Transverse colon (tissue), 4 donors: Measurements from ENCODE around the gene GNA12. TPM values are rescaled to one million over a fixed set of nuclear protein-coding genes. Genes with fewer than 3 reads are reported as not detected.

Source experiments
- DNase-seq: peaks from one replicate; pipeline ENCODE4 v3.0.0-alpha.2; 2019
- H3K27ac ChIP-seq, 4 donors: fragments of 200-600 bp; sonication (generic); 2 replicates each; pipeline ENCODE4 v1.5.1; 2016 to 2018; ENCODE audit warnings: inconsistent platforms in 4 of 4
- H3K27me3 ChIP-seq: fragments of 200-600 bp; sonication (generic); 2 replicates; pipeline ENCODE4 v1.5.1; 2017; ENCODE audit warnings: inconsistent platforms
- H3K36me3 ChIP-seq, 4 donors: fragments of 200-600 bp; sonication (generic); 2 replicates each; pipeline ENCODE4 v1.5.1; 2017 to 2019; ENCODE audit warnings: inconsistent platforms in 4 of 4
- H3K4me1 ChIP-seq, 4 donors: fragments of 200-600 bp; sonication (generic); 2 replicates each; pipeline ENCODE4 v1.5.1; 2017 to 2020; ENCODE audit warnings: inconsistent platforms in 4 of 4
- H3K4me3 ChIP-seq, 4 donors: fragments of 200-600 bp; sonication (generic); 1 replicate in 1 of 4; 2 replicates in 3 of 4; pipeline versions ENCODE4 v1.5.1 to v1.6.1; 2017 to 2019; ENCODE audit warnings: inconsistent platforms in 4 of 4
- H3K9me3 ChIP-seq, 2 donors: fragments of 200-600 bp; sonication (generic); 2 replicates each; pipeline ENCODE4 v1.5.1; 2017 to 2019; ENCODE audit warnings: inconsistent platforms in 2 of 2
- EP300 ChIP-seq: sonication (generic); formaldehyde crosslinking; IDR thresholded peaks from one replicate; pipeline ENCODE4 v1.6.1; 2017; ENCODE audit warnings: antibody characterized with exemption, low read depth
- POLR2A ChIP-seq: fragments of 450-650 bp; IDR thresholded peaks from one replicate; pipeline ENCODE4 v1.6.1; 2016; ENCODE audit warnings: antibody characterized with exemption, mild to moderate bottlenecking, moderate library complexity
- POLR2AphosphoS5 ChIP-seq, 3 donors: sonication (generic); formaldehyde crosslinking; IDR thresholded peaks; one replicate each; pipeline ENCODE4 v1.6.1; 2016; ENCODE audit warnings: antibody characterized with exemption in 3 of 3
- WGBS, 2 donors: methylation state at CpG; one replicate each; pipeline ENCODE4 v1.1.5; 2018; ENCODE audit warnings: low coverage in 1 of 2; 5-methylcytosine and 5-hydroxymethylcytosine counted together
- in situ Hi-C, 4 donors: fragments of 200-750 bp; cut with MboI; loops; one replicate each; pipeline versions ENCODE4 v1.15.0 to v1.15.1; 2017; ENCODE audit warnings: low sequenced_read_pairs in 3 of 4, low pct_ligation_motif_present in 1 of 4, low pct_unique_long_range_greater_than_20kb in 1 of 4
- intact Hi-C: fragments of 100-400 bp; cut with DNase I; formaldehyde crosslinking; loops from one replicate; pipeline ENCODE4 v1.15.1; 2023; ENCODE audit warnings: low total_unique reads
- total RNA-seq, 4 donors: library from RNA; depleted of rRNA; stranded (reverse); fragments of >200 nt; gene quantifications; one replicate each; pipeline ENCODE4 v1.1.0, GENCODE V29; 2016
- TF ChIP-seq, protein P1 (sequence below), 5 experiments: fragments of 200-600 bp in 3 of 5; fragments of 450-650 bp in 2 of 5; sonication (generic) in 3 of 5; IDR thresholded peaks; 1 replicate in 2 of 5; 2 replicates in 3 of 5; pipeline ENCODE4 v1.5.1; 2016 to 2017; ENCODE audit warnings: antibody characterized with exemption in 5 of 5, inconsistent platforms in 3 of 5, mild to moderate bottlenecking in 2 of 5, moderate library complexity in 1 of 5

The GNA12 gene
- total RNA-seq, 4 donors from 2014 or later = 18.9 to 39.6 (median 22.2) TPM

DNA sequence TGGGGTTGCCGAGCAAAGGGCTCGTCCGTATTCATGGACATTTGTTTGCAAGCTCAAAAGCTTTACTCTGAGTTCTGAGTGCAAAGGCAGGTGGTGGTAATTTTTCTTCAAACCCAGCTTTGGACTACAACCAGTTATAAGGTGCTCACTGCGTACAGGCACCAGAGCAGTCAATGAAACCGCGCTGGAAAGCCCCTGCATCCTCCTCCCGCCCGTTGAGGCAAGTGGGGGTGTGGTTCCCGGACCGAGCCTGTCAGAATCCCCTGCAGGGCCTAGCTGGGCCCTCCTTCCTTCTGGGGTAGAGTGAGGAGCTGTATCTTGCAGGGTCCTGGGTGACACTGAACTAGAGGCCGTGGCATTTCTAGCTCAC, 133.8 kb downstream of the GNA12 start:
- peak; percentile 53 for DNase-seq
- in situ Hi-C loops = no loop called here
- Histone ChIP-seq H3K4me1 (peaks cover 0 to 13% (median 5%) of the 10 kb centered on the region in 4 donors), H3K27ac (no peak overlapping the region), H3K4me3 (peak overlapping the region in 3 of 4 donors; percentile 2 to 45 (median 20)), H3K27me3 (no peaks in the 10 kb centered on the region), H3K36me3 (no peaks in the 10 kb centered on the region), H3K9me3 (no peaks in the 10 kb centered on the region)
- WGBS, 2 donors = 41% methylated on average over 11 of the region's 11 CpGs; no CpG with 5 or more reads in 1 of the 2 donors
- no peak for TF ChIP-seq POLR2AphosphoS5 (IDR thresholded peaks at IDR 0.05)
- intact Hi-C loops = no loop called here

DNA sequence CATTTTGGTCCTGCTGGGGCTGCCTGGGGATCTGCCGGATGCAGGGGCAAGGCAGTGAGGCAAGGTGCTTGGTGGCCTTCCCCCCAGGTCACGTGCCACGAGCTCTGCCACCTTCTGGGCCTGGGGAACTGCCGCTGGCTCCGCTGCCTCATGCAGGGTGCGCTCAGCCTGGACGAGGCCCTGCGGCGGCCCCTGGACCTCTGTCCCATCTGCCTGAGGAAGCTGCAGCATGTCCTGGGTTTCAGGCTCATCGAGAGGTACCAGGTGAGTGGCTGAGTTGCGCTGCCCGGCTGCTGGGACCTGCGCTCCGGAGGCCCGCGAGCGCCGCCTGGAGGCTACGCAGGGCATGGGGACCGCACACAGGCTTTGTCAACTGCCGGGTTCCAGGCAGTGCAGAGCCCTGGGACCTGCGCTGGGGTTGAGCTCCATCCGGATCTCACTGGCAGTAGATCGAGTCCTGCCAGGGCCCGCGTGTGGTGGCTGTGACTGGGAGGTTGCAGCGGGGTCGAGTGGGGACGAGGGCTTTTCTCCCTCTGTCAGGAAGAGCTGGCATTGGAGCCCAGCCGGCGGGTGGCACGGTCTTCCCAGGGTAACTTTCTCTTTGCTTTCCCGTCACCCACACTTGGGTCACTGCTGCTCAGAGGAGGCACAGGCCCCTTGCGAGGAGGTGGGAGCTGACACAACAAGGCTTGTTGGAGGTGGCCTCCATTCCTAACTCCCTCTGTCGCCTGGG, 134.4 kb downstream of the GNA12 start:
- WGBS, 2 donors = 23% methylated on average over 26 of the region's 35 CpGs; no CpG with 5 or more reads in 1 of the 2 donors
- intact Hi-C loops (no loop called here), in situ Hi-C loops (no loop called here)
- Histone ChIP-seq H3K27me3 (no peaks in the 10 kb centered on the region), H3K27ac (no peak overlapping the region), H3K36me3 (no peaks in the 10 kb centered on the region), H3K9me3 (no peaks in the 10 kb centered on the region), H3K4me1 (peaks cover 0 to 13% (median 5%) of the 10 kb centered on the region in 4 donors), H3K4me3 (peak overlapping the region in 3 of 4 donors; percentile 2 to 45 (median 20))
- DNase-seq = peak; percentile 85
- TF ChIP-seq, protein P1, sequence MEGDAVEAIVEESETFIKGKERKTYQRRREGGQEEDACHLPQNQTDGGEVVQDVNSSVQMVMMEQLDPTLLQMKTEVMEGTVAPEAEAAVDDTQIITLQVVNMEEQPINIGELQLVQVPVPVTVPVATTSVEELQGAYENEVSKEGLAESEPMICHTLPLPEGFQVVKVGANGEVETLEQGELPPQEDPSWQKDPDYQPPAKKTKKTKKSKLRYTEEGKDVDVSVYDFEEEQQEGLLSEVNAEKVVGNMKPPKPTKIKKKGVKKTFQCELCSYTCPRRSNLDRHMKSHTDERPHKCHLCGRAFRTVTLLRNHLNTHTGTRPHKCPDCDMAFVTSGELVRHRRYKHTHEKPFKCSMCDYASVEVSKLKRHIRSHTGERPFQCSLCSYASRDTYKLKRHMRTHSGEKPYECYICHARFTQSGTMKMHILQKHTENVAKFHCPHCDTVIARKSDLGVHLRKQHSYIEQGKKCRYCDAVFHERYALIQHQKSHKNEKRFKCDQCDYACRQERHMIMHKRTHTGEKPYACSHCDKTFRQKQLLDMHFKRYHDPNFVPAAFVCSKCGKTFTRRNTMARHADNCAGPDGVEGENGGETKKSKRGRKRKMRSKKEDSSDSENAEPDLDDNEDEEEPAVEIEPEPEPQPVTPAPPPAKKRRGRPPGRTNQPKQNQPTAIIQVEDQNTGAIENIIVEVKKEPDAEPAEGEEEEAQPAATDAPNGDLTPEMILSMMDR (IDR thresholded peaks at IDR 0.05) = peak; percentile 85 to 94 (median 91)
- no peak for TF ChIP-seq POLR2A

DNA sequence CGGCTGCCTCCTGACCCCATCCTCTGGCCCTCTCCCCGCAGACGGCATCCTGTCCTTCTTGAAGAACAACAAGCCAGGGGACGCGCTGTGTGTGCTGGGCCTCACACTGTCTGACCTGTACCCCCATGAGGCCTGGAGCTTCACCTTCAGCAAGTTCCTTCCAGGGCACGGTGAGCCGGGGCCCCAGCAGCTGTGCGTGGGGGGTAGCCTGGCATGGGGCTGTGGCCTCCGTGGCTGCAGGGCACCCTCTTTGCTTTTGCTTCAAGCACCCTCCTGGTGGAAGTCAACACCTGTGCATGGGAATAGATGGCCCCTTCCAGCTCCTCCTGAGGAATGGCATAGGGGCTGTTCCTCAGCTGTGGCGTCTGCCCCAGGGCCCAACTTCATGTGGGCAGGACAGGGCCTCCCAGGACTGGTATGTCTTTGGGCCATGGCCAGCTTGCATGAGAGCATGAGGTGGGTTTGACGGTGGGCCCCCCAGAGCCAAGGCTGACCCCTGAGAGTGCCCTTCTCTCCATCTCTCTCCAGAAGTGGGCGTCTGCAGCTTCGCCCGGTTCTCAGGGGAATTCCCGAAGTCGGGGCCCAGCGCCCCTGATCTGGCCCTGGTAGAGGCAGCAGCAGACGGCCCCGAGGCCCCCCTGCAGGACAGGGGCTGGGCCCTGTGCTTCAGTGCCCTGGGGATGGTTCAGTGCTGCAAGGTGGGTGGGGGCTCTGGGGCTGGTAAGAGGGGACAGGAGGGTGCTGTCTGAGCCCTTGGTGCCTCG, 135.4 kb downstream of the GNA12 start:
- Histone ChIP-seq H3K27me3 (no peaks in the 10 kb centered on the region), H3K4me3 (no peak overlapping the region), H3K4me1 (peaks cover 0 to 13% (median 5%) of the 10 kb centered on the region in 4 donors), H3K27ac (no peak overlapping the region), H3K36me3 (no peaks in the 10 kb centered on the region), H3K9me3 (no peaks in the 10 kb centered on the region)
- no peak for DNase-seq
- TF ChIP-seq, protein P1 (IDR thresholded peaks at IDR 0.05) = no peak
- no peak for TF ChIP-seq POLR2AphosphoS5 (IDR thresholded peaks at IDR 0.05)
- TF ChIP-seq POLR2A = no peak
- no peak for TF ChIP-seq EP300
- intact Hi-C loops = no loop called here
- 81% methylated on average over 18 of the region's 20 CpGs; no CpG with 5 or more reads in 1 of the 2 donors for WGBS, 2 donors
- in situ Hi-C loops = no loop called here

DNA sequence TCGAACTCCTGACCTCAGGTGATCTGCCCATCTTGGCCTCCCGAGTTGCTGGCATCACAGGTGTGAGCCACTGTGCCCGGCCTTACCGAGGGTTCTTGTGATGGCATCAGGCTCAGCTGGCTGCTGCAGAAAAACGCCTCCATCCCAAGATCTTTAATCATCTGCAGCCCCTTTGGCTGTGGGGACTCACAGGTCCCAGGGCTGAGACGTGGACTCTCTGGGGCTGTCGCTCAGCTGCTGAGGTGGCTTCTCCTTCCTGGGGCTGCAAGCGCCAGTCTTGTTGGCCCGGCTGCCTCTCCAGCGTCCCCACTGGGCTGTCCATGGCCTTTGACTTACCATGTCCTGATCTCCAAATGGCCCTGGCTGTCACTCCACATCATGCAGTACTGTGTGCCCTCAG, 136.1 kb downstream of the GNA12 start:
- 90% methylated on average over 10 of the region's 10 CpGs; no CpG with 5 or more reads in 1 of the 2 donors for WGBS, 2 donors
- no peak for DNase-seq
- Histone ChIP-seq H3K4me1 (peaks cover 0 to 13% (median 5%) of the 10 kb centered on the region in 4 donors), H3K36me3 (no peaks in the 10 kb centered on the region), H3K27ac (no peak overlapping the region), H3K27me3 (no peaks in the 10 kb centered on the region), H3K9me3 (no peaks in the 10 kb centered on the region), H3K4me3 (no peak overlapping the region)
- TF ChIP-seq EP300 (no peak), POLR2A (no peak), POLR2AphosphoS5 (IDR thresholded peaks at IDR 0.05) (no peak)
- TF ChIP-seq, protein P1 (IDR thresholded peaks at IDR 0.05) = no peak
- in situ Hi-C loops (no loop called here), intact Hi-C loops (no loop called here)
